GM23248 (cell line): Measurements from ENCODE around the gene CYP2C19.

Experiments used
- EZH2 ChIP-seq: fragments of 200-600 bp; sonication (generic); IDR thresholded peaks from 2 replicates; pipeline ENCODE4 v1.6.1; 2018; ENCODE audit warnings: antibody characterized with exemption, mild to moderate bottlenecking; ENCODE audit not compliant: insufficient read depth, poor library complexity, severe bottlenecking
- EZH2phosphoT487 ChIP-seq: fragments of 200-600 bp; sonication (generic); IDR thresholded peaks from 2 replicates; pipeline ENCODE4 v1.6.1; 2018; ENCODE audit warnings: antibody characterized with exemption, moderate library complexity, mild to moderate bottlenecking, low read depth; ENCODE audit not compliant: insufficient read depth

DNA sequence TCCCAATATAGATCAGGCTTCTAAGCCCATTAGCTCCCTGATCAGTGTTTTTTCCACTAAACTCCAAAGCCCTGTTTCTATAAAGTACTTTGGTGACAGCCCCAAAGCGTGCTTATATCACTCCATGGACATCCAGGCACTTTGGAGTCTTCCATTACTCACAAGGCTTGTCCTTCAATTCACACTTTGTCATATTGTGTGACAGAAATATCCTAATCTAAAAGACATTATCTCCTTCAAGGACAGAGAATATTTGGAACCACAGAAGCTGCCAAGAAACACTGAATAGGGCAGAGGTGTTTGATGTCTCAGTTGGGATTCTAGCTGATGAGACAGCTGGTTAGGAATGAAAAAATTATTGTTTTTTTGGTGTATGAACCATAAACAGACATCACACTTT is 18.4 kb downstream of the CYP2C19 start:
- TF ChIP-seq EZH2phosphoT487 = no peak
- no peak for TF ChIP-seq EZH2
